HEK293 (cell line): Measurements from ENCODE around the gene MAP4K4.

ENCODE experiments used
- CTCF ChIA-PET: fragments of 350-600 bp; formaldehyde crosslinking; extraction: SDS; loops from one replicate; lab custom pipeline; 2021; ENCODE audit warnings: antibody characterized with exemption; lab: Yijun Ruan, JAX
- POLR2A ChIA-PET: fragments of 300-600 bp; formaldehyde crosslinking; extraction: SDS; loops from one replicate; lab custom pipeline; 2020; ENCODE audit warnings: antibody characterized with exemption, inconsistent platforms; lab: Yijun Ruan, JAX
- H3K27ac ChIP-seq: fragments of 200-500 bp; sonication (Bioruptor generic); 2 replicates; pipeline ENCODE4 v1.5.1; 2014; ENCODE audit warnings: low read depth, low read length, control low read depth, inconsistent platforms; ENCODE audit errors: extremely low read depth
- H3K36me3 ChIP-seq, 2 experiments: fragments of 200-500 bp in 1 of 2; sonication (Bioruptor generic) in 1 of 2; 1 replicate in 1 of 2; 2 replicates in 1 of 2; pipeline ENCODE4 v1.5.1; 2014 to 2017; ENCODE audit warnings: inconsistent platforms in 2 of 2, low read length in 2 of 2; ENCODE audit not compliant: control insufficient read depth in 2 of 2, insufficient read depth in 1 of 2
- H3K4me1 ChIP-seq: fragments of 200-500 bp; sonication (Bioruptor generic); 2 replicates; pipeline ENCODE4 v1.5.1; 2014; ENCODE audit warnings: mild to moderate bottlenecking, low read length, inconsistent platforms; ENCODE audit not compliant: control insufficient read depth, insufficient read depth
- H3K4me3 ChIP-seq: 2 replicates; pipeline ENCODE4 v1.5.1; 2011; ENCODE audit warnings: low read depth, mild to moderate bottlenecking, control low read depth, low read length, moderate library complexity
- H3K9me3 ChIP-seq: fragments of 200-500 bp; sonication (Bioruptor generic); 2 replicates; pipeline ENCODE4 v1.5.1; 2014; ENCODE audit warnings: low read depth, low read length, inconsistent platforms; ENCODE audit not compliant: control insufficient read depth, insufficient read depth
- KLF10 ChIP-seq: fragments of 450-650 bp; IDR thresholded peaks from 2 replicates; pipeline ENCODE4 v1.5.1; 2018; ENCODE audit warnings: missing biosample characterization, mild to moderate bottlenecking, missing genetic modification characterization
- KLF8 ChIP-seq: fragments of 450-650 bp; formaldehyde crosslinking; IDR thresholded peaks from 2 replicates; pipeline ENCODE4 v1.5.1; 2016; ENCODE audit warnings: missing biosample characterization, missing genetic modification characterization
- ZBTB20 ChIP-seq: fragments of 450-650 bp; formaldehyde crosslinking; IDR thresholded peaks from 2 replicates; pipeline ENCODE4 v1.5.1; 2016; ENCODE audit warnings: missing biosample characterization, missing genetic modification characterization
- ZFP41 ChIP-seq: fragments of 450-650 bp; formaldehyde crosslinking; IDR thresholded peaks from 2 replicates; pipeline ENCODE4 v1.5.1; 2016; ENCODE audit warnings: missing biosample characterization, missing genetic modification characterization, borderline replicate concordance
- ZNF112 ChIP-seq: fragments of 450-650 bp; formaldehyde crosslinking; IDR thresholded peaks from 2 replicates; pipeline ENCODE4 v1.5.0; 2017; ENCODE audit warnings: missing biosample characterization, missing genetic modification characterization
- ZNF132 ChIP-seq: fragments of 450-650 bp; formaldehyde crosslinking; IDR thresholded peaks from 2 replicates; pipeline ENCODE4 v1.5.1; 2017; ENCODE audit warnings: missing biosample characterization, missing genetic modification characterization, borderline replicate concordance
- ZNF266 ChIP-seq: fragments of 450-650 bp; formaldehyde crosslinking; IDR thresholded peaks from 2 replicates; pipeline ENCODE4 v1.5.1; 2016; ENCODE audit warnings: missing biosample characterization, missing genetic modification characterization, low read depth
- ZNF341 ChIP-seq: fragments of 450-650 bp; formaldehyde crosslinking; IDR thresholded peaks from 2 replicates; pipeline ENCODE4; 2016; ENCODE audit warnings: low read depth, missing biosample characterization, missing genetic modification characterization
- ZNF354C ChIP-seq: fragments of 450-650 bp; formaldehyde crosslinking; IDR thresholded peaks from 2 replicates; pipeline ENCODE4 v1.5.1; 2016; ENCODE audit warnings: missing biosample characterization, missing genetic modification characterization, low read depth, borderline replicate concordance
- ZNF37A ChIP-seq: fragments of 450-650 bp; IDR thresholded peaks from 2 replicates; pipeline ENCODE4 v1.5.1; 2018; ENCODE audit warnings: missing biosample characterization, missing genetic modification characterization
- ZNF501 ChIP-seq: fragments of 450-650 bp; formaldehyde crosslinking; IDR thresholded peaks from 2 replicates; pipeline ENCODE4 v1.5.1; 2016; ENCODE audit warnings: missing biosample characterization, missing genetic modification characterization
- ZNF530 ChIP-seq: fragments of 450-650 bp; formaldehyde crosslinking; IDR thresholded peaks from 2 replicates; pipeline ENCODE4 v1.5.1; 2016; ENCODE audit warnings: low read depth, missing biosample characterization, missing genetic modification characterization
- ZNF571 ChIP-seq: fragments of 450-650 bp; formaldehyde crosslinking; IDR thresholded peaks from 2 replicates; pipeline ENCODE4 v1.5.0; 2017; ENCODE audit warnings: missing biosample characterization, missing genetic modification characterization
- ZNF596 ChIP-seq: fragments of 450-650 bp; IDR thresholded peaks from 2 replicates; pipeline ENCODE4 v1.5.0; 2018; ENCODE audit warnings: missing biosample characterization, mild to moderate bottlenecking, missing genetic modification characterization, moderate library complexity
- ZNF629 ChIP-seq: fragments of 450-650 bp; formaldehyde crosslinking; IDR thresholded peaks from 2 replicates; pipeline ENCODE4 v1.5.1; 2017; ENCODE audit warnings: missing biosample characterization, missing genetic modification characterization
- ZNF830 ChIP-seq: fragments of 450-650 bp; IDR thresholded peaks from 2 replicates; pipeline ENCODE4 v1.5.0; 2018; ENCODE audit warnings: missing biosample characterization, missing genetic modification characterization, low read depth, mild to moderate bottlenecking, moderate library complexity
- TF ChIP-seq, protein P1 (sequence below): fragments of 450-650 bp; formaldehyde crosslinking; IDR thresholded peaks from 2 replicates; pipeline ENCODE4 v1.5.1; 2016; ENCODE audit warnings: missing biosample characterization, missing genetic modification characterization
- TF ChIP-seq, protein P2 (sequence below): fragments of 450-650 bp; formaldehyde crosslinking; IDR thresholded peaks from 2 replicates; pipeline ENCODE4 v1.5.1; 2016; ENCODE audit warnings: missing biosample characterization, missing genetic modification characterization
- TF ChIP-seq, protein P3 (sequence below): fragments of 450-650 bp; formaldehyde crosslinking; IDR thresholded peaks from 2 replicates; pipeline ENCODE4 v1.5.1; 2016; ENCODE audit warnings: missing biosample characterization, missing genetic modification characterization
- TF ChIP-seq, protein P4 (sequence below): fragments of 450-650 bp; formaldehyde crosslinking; IDR thresholded peaks from 2 replicates; pipeline ENCODE4 v1.5.1; 2016; ENCODE audit warnings: missing biosample characterization, missing genetic modification characterization, borderline replicate concordance

The MAP4K4 gene

DNA sequence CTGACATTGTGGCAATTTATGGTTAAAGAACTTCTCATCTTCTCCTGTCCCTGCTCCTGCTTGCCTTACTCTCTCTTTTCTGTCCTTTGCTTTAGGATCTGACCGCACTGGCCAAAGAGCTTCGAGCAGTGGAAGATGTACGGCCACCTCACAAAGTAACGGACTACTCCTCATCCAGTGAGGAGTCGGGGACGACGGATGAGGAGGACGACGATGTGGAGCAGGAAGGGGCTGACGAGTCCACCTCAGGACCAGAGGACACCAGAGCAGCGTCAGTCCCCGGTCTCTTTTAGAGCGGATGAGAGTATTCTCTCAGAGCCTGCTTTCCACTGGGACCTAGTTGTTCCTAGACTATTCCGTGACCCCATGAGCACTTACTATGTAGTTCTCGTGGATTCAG is 172.0 kb downstream of the MAP4K4 start:
- ChIA-PET POLR2A (no interaction called here), CTCF (interaction anchor here (0.7 to 1.8 kb wide), 3 partner anchors 14 to 371 kb away, joined by 4 read pairs; no protein-coding TSS in a partner anchor)
- Histone ChIP-seq H3K9me3 (no peaks in the 10 kb centered on the region), H3K4me3 (no peak overlapping the region), H3K27ac (no peak overlapping the region), H3K36me3 (peaks cover 27 to 93% of the 10 kb centered on the region in 2 experiments), H3K4me1 (no peaks in the 10 kb centered on the region)
- TF ChIP-seq KLF10 (tag by site-specific recombination) (no peak), KLF8 (no peak), ZNF629 (tag by site-specific recombination) (no peak), ZNF132 (tag by site-specific recombination) (no peak), ZNF354C (tag by site-specific recombination) (no peak), ZNF571 (no peak), ZFP41 (no peak), ZNF112 (no peak), ZNF830 (tag by site-specific recombination) (no peak)
- TF ChIP-seq, protein P1, sequence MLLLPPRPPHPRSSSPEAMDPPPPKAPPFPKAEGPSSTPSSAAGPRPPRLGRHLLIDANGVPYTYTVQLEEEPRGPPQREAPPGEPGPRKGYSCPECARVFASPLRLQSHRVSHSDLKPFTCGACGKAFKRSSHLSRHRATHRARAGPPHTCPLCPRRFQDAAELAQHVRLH (tag by site-specific recombination): no peak
- TF ChIP-seq, protein P2, sequence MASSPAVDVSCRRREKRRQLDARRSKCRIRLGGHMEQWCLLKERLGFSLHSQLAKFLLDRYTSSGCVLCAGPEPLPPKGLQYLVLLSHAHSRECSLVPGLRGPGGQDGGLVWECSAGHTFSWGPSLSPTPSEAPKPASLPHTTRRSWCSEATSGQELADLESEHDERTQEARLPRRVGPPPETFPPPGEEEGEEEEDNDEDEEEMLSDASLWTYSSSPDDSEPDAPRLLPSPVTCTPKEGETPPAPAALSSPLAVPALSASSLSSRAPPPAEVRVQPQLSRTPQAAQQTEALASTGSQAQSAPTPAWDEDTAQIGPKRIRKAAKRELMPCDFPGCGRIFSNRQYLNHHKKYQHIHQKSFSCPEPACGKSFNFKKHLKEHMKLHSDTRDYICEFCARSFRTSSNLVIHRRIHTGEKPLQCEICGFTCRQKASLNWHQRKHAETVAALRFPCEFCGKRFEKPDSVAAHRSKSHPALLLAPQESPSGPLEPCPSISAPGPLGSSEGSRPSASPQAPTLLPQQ (tag by site-specific recombination): no peak
- TF ChIP-seq, protein P3, sequence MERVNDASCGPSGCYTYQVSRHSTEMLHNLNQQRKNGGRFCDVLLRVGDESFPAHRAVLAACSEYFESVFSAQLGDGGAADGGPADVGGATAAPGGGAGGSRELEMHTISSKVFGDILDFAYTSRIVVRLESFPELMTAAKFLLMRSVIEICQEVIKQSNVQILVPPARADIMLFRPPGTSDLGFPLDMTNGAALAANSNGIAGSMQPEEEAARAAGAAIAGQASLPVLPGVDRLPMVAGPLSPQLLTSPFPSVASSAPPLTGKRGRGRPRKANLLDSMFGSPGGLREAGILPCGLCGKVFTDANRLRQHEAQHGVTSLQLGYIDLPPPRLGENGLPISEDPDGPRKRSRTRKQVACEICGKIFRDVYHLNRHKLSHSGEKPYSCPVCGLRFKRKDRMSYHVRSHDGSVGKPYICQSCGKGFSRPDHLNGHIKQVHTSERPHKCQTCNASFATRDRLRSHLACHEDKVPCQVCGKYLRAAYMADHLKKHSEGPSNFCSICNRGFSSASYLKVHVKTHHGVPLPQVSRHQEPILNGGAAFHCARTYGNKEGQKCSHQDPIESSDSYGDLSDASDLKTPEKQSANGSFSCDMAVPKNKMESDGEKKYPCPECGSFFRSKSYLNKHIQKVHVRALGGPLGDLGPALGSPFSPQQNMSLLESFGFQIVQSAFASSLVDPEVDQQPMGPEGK: no peak

DNA sequence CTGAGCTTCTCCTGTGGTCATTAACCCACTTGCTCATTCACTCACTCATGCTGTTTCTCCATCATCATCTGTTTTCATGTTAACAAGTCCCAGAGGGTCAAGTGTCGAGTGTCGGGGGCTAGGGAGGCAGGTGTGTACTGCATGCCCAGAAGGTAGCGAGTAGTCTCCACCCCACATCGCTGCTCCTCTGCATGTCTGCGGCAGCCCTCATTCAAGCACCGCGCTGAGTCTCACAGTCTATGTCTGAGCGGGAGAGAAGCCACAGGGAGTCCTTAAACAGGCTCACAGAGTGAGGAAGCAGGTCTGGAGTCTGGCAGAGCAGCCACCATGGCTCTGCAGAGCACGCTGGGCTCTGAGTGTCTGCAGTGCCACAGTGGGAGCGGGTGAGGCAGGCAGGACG is 172.9 kb downstream of the MAP4K4 start:
- Histone ChIP-seq H3K9me3 (no peaks in the 10 kb centered on the region), H3K4me1 (no peaks in the 10 kb centered on the region), H3K4me3 (no peak overlapping the region), H3K27ac (no peak overlapping the region), H3K36me3 (peaks cover 25 to 92% of the 10 kb centered on the region in 2 experiments)
- TF ChIP-seq ZNF341 (no peak), ZNF112 (no peak), ZNF596 (no peak), ZNF530 (tag by site-specific recombination) (no peak), ZNF37A (no peak), ZNF501 (tag by site-specific recombination) (no peak), ZBTB20 (tag by site-specific recombination) (no peak), ZNF266 (tag by site-specific recombination) (no peak)
- TF ChIP-seq, protein P4, sequence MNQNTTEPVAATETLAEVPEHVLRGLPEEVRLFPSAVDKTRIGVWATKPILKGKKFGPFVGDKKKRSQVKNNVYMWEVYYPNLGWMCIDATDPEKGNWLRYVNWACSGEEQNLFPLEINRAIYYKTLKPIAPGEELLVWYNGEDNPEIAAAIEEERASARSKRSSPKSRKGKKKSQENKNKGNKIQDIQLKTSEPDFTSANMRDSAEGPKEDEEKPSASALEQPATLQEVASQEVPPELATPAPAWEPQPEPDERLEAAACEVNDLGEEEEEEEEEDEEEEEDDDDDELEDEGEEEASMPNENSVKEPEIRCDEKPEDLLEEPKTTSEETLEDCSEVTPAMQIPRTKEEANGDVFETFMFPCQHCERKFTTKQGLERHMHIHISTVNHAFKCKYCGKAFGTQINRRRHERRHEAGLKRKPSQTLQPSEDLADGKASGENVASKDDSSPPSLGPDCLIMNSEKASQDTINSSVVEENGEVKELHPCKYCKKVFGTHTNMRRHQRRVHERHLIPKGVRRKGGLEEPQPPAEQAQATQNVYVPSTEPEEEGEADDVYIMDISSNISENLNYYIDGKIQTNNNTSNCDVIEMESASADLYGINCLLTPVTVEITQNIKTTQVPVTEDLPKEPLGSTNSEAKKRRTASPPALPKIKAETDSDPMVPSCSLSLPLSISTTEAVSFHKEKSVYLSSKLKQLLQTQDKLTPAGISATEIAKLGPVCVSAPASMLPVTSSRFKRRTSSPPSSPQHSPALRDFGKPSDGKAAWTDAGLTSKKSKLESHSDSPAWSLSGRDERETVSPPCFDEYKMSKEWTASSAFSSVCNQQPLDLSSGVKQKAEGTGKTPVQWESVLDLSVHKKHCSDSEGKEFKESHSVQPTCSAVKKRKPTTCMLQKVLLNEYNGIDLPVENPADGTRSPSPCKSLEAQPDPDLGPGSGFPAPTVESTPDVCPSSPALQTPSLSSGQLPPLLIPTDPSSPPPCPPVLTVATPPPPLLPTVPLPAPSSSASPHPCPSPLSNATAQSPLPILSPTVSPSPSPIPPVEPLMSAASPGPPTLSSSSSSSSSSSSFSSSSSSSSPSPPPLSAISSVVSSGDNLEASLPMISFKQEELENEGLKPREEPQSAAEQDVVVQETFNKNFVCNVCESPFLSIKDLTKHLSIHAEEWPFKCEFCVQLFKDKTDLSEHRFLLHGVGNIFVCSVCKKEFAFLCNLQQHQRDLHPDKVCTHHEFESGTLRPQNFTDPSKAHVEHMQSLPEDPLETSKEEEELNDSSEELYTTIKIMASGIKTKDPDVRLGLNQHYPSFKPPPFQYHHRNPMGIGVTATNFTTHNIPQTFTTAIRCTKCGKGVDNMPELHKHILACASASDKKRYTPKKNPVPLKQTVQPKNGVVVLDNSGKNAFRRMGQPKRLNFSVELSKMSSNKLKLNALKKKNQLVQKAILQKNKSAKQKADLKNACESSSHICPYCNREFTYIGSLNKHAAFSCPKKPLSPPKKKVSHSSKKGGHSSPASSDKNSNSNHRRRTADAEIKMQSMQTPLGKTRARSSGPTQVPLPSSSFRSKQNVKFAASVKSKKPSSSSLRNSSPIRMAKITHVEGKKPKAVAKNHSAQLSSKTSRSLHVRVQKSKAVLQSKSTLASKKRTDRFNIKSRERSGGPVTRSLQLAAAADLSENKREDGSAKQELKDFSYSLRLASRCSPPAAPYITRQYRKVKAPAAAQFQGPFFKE (tag by site-specific recombination): no peak
- POLR2A ChIA-PET: no interaction called here
- CTCF ChIA-PET: interaction anchor here (1.0 kb wide), 1 partner anchor 14 kb away, joined by 4 read pairs; no protein-coding TSS in a partner anchor
